Raji (cell line): ENCODE measurements around the gene ATP10B.

Source experiments
- POLR2A ChIP-seq: IDR thresholded peaks from 2 replicates; pipeline ENCODE4 v1.6.1; 2011; ENCODE audit warnings: low read depth, low read length, control low read depth; ENCODE audit not compliant: insufficient read depth

The ATP10B gene

GRCh38 chr5:160637357-160638090 is 214.5 kb downstream of the ATP10B start:
- TF ChIP-seq POLR2A, result no peak

GRCh38 chr5:160635663-160636062 is 216.3 kb downstream of the ATP10B start:
- TF ChIP-seq POLR2A, result no peak

- TF ChIP-seq POLR2A, result no peak
Measured at GRCh38 chr5:160635046-160635445, 217.0 kb downstream of the ATP10B start.

- TF ChIP-seq POLR2A, result no peak
Measured at GRCh38 chr5:160629003-160629402, 223.0 kb downstream of the ATP10B start.

GRCh38 chr5:160628619-160628968 is 223.4 kb downstream of the ATP10B start:
- TF ChIP-seq POLR2A, result no peak

GRCh38 chr5:160627921-160628618 is 223.9 kb downstream of the ATP10B start:
- no peak for TF ChIP-seq POLR2A

GRCh38 chr5:160626322-160626721 is 225.7 kb downstream of the ATP10B start:
- no peak for TF ChIP-seq POLR2A

GRCh38 chr5:160621526-160621925 is 230.5 kb downstream of the ATP10B start:
- no peak for TF ChIP-seq POLR2A

GRCh38 chr5:160620401-160620800 is 231.6 kb downstream of the ATP10B start:
- no peak for TF ChIP-seq POLR2A

- no peak for TF ChIP-seq POLR2A
Measured at GRCh38 chr5:160619381-160619780, 232.6 kb downstream of the ATP10B start.

GRCh38 chr5:160618286-160618685 is 233.7 kb downstream of the ATP10B start:
- TF ChIP-seq POLR2A, result no peak

- no peak for TF ChIP-seq POLR2A
Measured at GRCh38 chr5:160616712-160617497, 235.1 kb downstream of the ATP10B start.

- no peak for TF ChIP-seq POLR2A
Measured at GRCh38 chr5:160614136-160614535, 237.9 kb downstream of the ATP10B start.

- no peak for TF ChIP-seq POLR2A
Measured at GRCh38 chr5:160605266-160605665, 246.7 kb downstream of the ATP10B start.

- no peak for TF ChIP-seq POLR2A
Measured at GRCh38 chr5:160604484-160604883, 247.5 kb downstream of the ATP10B start.

- TF ChIP-seq POLR2A, result no peak
Measured at GRCh38 chr5:160602744-160603143, 249.3 kb downstream of the ATP10B start.
